ENCODE measurements around the gene HDAC1. TPM values are rescaled to one million over a fixed set of nuclear protein-coding genes. Genes with fewer than 3 reads are reported as not detected.
"Not testable (repeated sequence)": the region's sequence is repeated elsewhere in the genome, so short reads cannot be mapped to it uniquely, and the experiment has no call there.

The HDAC1 gene
- total RNA-seq, 6 experiments from 2014 or later = 78.5 to 94.9 (median 92.2) TPM

- Mint-ChIP-seq H3K4me3 (no peak overlapping the region), H3K4me1 (ENCODE audit: low read depth) (no peaks in the 10 kb centered on the region)
- DNase-seq = no peak
These were observed 6.2 kb upstream of the HDAC1 start for GRCh38 chr1:32285658-32286057.

GRCh38 chr1:32286763-32287162 is 5.1 kb upstream of the HDAC1 start:
- TF ChIP-seq CTCF (IDR thresholded peaks at IDR 0.05) = no peak
- H3K27ac Mint-ChIP-seq = no peak overlapping the region
- H3K4me3 Mint-ChIP-seq = no peak overlapping the region
- peaks cover 8% of the 10 kb centered on the region for H3K4me1 Mint-ChIP-seq (ENCODE audit: low read depth)
- no peaks in the 10 kb centered on the region for H3K9me3 Mint-ChIP-seq
- no peak for DNase-seq
- no peaks in the 10 kb centered on the region; the same call in 1 of the 2 replicates for H3K27me3 Mint-ChIP-seq (ENCODE audit: insufficient read depth)
- H3K36me3 Mint-ChIP-seq (ENCODE audit: low read depth) = no peaks in the 10 kb centered on the region

More at GRCh38 chr1:32285658-32286057, 6.2 kb upstream of the HDAC1 start:
- Mint-ChIP-seq H3K27ac (no peak overlapping the region), H3K27me3 (ENCODE audit: insufficient read depth) (peaks cover 2% of the 10 kb centered on the region; the same call in 1 of the 2 replicates), H3K36me3 (ENCODE audit: low read depth) (no peaks in the 10 kb centered on the region), H3K9me3 (no peaks in the 10 kb centered on the region)
- TF ChIP-seq CTCF (IDR thresholded peaks at IDR 0.05) = no peak

DNA sequence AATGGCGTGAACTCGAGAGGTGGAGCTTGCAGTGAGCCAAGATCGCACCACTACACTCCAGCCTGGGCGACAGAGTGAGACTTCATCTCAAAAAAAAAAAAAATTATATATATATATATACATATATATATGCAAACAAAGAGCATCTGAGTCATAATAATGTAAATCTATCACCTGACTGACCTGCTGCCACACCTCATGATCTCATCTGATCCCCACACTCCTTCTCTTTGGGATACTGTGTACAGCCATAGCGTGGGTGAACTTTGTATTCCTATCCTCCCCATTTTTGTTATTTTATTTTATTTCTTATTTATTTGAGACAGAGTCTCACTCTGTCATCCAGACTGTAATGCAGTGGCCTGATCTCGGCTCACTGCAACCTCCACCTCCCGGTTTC is 2.6 kb upstream of the HDAC1 start:
- TF ChIP-seq CTCF (IDR thresholded peaks at IDR 0.05) = no peak
- no peak for DNase-seq
- H3K36me3 Mint-ChIP-seq (ENCODE audit: low read depth) = peaks cover 7% of the 10 kb centered on the region; the same call in 1 of the 2 replicates
- peaks cover 2% of the 10 kb centered on the region; the same call in 1 of the 2 replicates for H3K27me3 Mint-ChIP-seq (ENCODE audit: insufficient read depth)
- H3K4me1 Mint-ChIP-seq (ENCODE audit: low read depth) = peaks cover 17% of the 10 kb centered on the region
- H3K9me3 Mint-ChIP-seq = no peaks in the 10 kb centered on the region
- H3K27ac Mint-ChIP-seq = no peak overlapping the region
- H3K4me3 Mint-ChIP-seq = no peak overlapping the region

GRCh38 chr1:32291145-32291707 is 657 bp upstream of the HDAC1 start:
- Mint-ChIP-seq H3K36me3 (ENCODE audit: low read depth) (peaks cover 13% of the 10 kb centered on the region), H3K27me3 (ENCODE audit: insufficient read depth) (peaks cover 2% of the 10 kb centered on the region; the same call in 1 of the 2 replicates), H3K4me3 (peak overlapping the region; percentile 98), H3K9me3 (no peaks in the 10 kb centered on the region), H3K4me1 (ENCODE audit: low read depth) (peaks cover 17% of the 10 kb centered on the region), H3K27ac (peak overlapping the region; percentile 96)
- TF ChIP-seq CTCF (IDR thresholded peaks at IDR 0.05) = no peak
- peak; percentile 57 for DNase-seq

DNA sequence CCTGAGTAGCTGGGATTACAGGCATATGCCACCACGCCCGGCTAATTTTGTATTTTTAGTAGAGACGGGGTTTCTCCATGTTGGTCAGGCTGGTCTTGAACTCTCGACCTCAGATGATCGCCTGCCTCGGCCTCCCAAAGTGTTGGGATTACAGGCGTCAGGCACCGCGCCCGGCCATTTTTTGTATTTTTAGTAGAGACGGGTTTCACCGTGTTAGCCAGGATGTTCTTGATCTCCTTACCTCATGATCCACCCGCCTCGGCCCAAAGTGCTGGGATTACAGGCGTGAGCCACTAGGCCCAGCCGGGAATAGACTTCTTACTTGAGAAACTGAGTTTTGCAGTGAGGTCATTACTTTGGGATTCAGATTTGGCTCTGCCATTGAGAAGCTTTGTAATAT is 6.3 kb downstream of the HDAC1 start:
- H3K27ac Mint-ChIP-seq; DNase-seq; H3K4me3 Mint-ChIP-seq; H3K27me3 Mint-ChIP-seq (ENCODE audit: insufficient read depth); H3K9me3 Mint-ChIP-seq: not testable (repeated sequence)
- H3K36me3 Mint-ChIP-seq (ENCODE audit: low read depth) = peaks cover 21% of the 10 kb centered on the region
- H3K4me1 Mint-ChIP-seq (ENCODE audit: low read depth) = peaks cover 13% of the 10 kb centered on the region

DNA sequence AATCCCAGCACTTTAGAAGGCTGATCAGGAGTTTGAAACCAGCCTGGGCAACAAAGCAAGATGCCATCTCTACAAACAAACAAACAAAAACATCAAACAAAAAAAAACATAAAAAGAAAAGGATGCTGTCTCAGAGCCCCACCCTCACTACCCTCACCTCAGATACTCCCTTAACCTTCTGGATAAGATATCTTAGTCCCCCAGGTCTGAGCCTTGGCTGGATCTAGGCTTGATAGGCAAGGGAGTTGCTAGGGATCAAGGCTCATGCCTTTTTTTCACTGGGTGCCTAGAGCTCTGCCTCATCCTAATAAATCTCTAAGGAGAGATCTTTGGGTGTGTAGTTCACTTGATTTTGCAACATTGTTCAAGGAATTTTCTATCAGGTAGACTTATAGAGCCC is 7.4 kb downstream of the HDAC1 start:
- peaks cover 21% of the 10 kb centered on the region for H3K4me1 Mint-ChIP-seq (ENCODE audit: low read depth)
- no peak for TF ChIP-seq CTCF (IDR thresholded peaks at IDR 0.05)
- no peak overlapping the region for H3K27ac Mint-ChIP-seq
- no peak for DNase-seq
- no peaks in the 10 kb centered on the region for H3K9me3 Mint-ChIP-seq
- H3K27me3 Mint-ChIP-seq (ENCODE audit: insufficient read depth) = no peaks in the 10 kb centered on the region
- H3K4me3 Mint-ChIP-seq = no peak overlapping the region
- H3K36me3 Mint-ChIP-seq (ENCODE audit: low read depth) = peaks cover 30% of the 10 kb centered on the region

Data from HFFc6 (cell line).